K562 (cell line): Measurements from ENCODE around the gene SH3BGRL3. TPM values are rescaled to one million over a fixed set of nuclear protein-coding genes. Genes with fewer than 3 reads are reported as not detected.

ENCODE experiments used
- CBX2 ChIP-seq: fragments of 200-600 bp; sonication (generic); IDR thresholded peaks from one replicate; pipeline ENCODE4 v1.6.1; 2012; ENCODE audit warnings: mild to moderate bottlenecking, low read length, inconsistent platforms; ENCODE audit not compliant: insufficient read depth, poor library complexity, severe bottlenecking
- HNRNPH1 ChIP-seq: fragments of 200-400 bp; formaldehyde crosslinking; optimal IDR thresholded peaks from 2 replicates; pipeline ENCODE3; 2017; ENCODE audit warnings: low read depth, mild to moderate bottlenecking, low read length, moderate library complexity
- MAFF ChIP-seq: IDR thresholded peaks from 2 replicates; pipeline ENCODE4 v1.6.1; 2012; ENCODE audit warnings: low read length, improper control_type of control experiment
- MBD2 ChIP-seq: sonication (generic); IDR thresholded peaks from 2 replicates; pipeline ENCODE4 v1.6.1; 2016; ENCODE audit warnings: low read depth, borderline replicate concordance
- MYBL2 ChIP-seq, 2 experiments: fragments of 450-650 bp in 1 of 2; sonication (generic) in 1 of 2; formaldehyde crosslinking in 1 of 2; IDR thresholded peaks; 2 replicates each; pipeline versions ENCODE4 v1.6.1 to v1.8.1; 2017 to 2022; ENCODE audit warnings: borderline replicate concordance in 1 of 2, inconsistent platforms in 1 of 2, low read depth in 1 of 2, mild to moderate bottlenecking in 1 of 2, missing genetic modification reagents in 1 of 2, moderate library complexity in 1 of 2
- NBN ChIP-seq: fragments of 450-650 bp; IDR thresholded peaks from 2 replicates; pipeline ENCODE4 v1.6.1; 2016; ENCODE audit warnings: low read depth, mild to moderate bottlenecking
- POLR2A ChIP-seq: fragments of 450-650 bp; conservative IDR thresholded peaks from 2 replicates; pipeline ENCODE4 v1.6.1; 2016
- TAF15 ChIP-seq: fragments of 200-400 bp; formaldehyde crosslinking; IDR thresholded peaks from 2 replicates; pipeline ENCODE4 v1.6.1; 2017; ENCODE audit warnings: mild to moderate bottlenecking, low read depth, low read length, moderate library complexity
- polyA plus RNA-seq, 8 experiments: library from polyadenylated mRNA; depleted of rRNA in 4 of 8; stranded (reverse) in 5 of 8; unstranded in 3 of 8; fragments of >200 nt; fragmentation: Nextera tagmentation in 2 of 8; fragmentation: Illumina TruSeq in 1 of 8; extraction: Ambion mirVana in 2 of 8; extraction: Trizol in 1 of 8; gene quantifications; 2 replicates each; pipeline versions ENCODE4 v1.2.1 to v1.2.3, GENCODE V29; 2011 to 2014; ENCODE audit warnings: inconsistent platforms in 1 of 8, missing spikeins in 1 of 8
- total RNA-seq, 7 experiments: library from RNA; depleted of rRNA in 6 of 7; stranded (reverse); fragments of >200 nt in 6 of 7; fragmentation: Illumina TruSeq in 2 of 7; extraction: Trizol in 2 of 7; gene quantifications; 2 replicates each; pipeline versions ENCODE4 v1.2.1 to v1.2.3, GENCODE V29; 2011 to 2021; ENCODE audit warnings: low replicate concordance in 1 of 7
- TF ChIP-seq, protein P1 (sequence below), 2 experiments: fragments of 450-650 bp; IDR thresholded peaks; 2 replicates each; pipeline ENCODE4 v1.6.1; 2016; ENCODE audit warnings: mild to moderate bottlenecking in 2 of 2, borderline replicate concordance in 1 of 2, low read depth in 1 of 2, moderate library complexity in 1 of 2
- TF ChIP-seq, protein P2 (sequence below): fragments of 450-650 bp; IDR thresholded peaks from 2 replicates; pipeline ENCODE4 v1.6.1; 2017; ENCODE audit warnings: antibody characterized with exemption
- TF ChIP-seq, protein P3 (sequence below), 2 experiments: fragments of 450-650 bp; IDR thresholded peaks; 2 replicates each; pipeline ENCODE4 v1.6.1; 2016
- TF ChIP-seq, protein P4 (sequence below): fragments of 450-650 bp; IDR thresholded peaks from 2 replicates; pipeline ENCODE4 v1.6.1; 2017; ENCODE audit warnings: mild to moderate bottlenecking, moderate library complexity

The SH3BGRL3 gene
- total and polyA plus RNA-seq, 9 of the 15 experiments (the other 6 are each of a cell fraction or from before 2014, with no cell fraction given): 30.3 to 140 (median 54.2) TPM

DNA sequence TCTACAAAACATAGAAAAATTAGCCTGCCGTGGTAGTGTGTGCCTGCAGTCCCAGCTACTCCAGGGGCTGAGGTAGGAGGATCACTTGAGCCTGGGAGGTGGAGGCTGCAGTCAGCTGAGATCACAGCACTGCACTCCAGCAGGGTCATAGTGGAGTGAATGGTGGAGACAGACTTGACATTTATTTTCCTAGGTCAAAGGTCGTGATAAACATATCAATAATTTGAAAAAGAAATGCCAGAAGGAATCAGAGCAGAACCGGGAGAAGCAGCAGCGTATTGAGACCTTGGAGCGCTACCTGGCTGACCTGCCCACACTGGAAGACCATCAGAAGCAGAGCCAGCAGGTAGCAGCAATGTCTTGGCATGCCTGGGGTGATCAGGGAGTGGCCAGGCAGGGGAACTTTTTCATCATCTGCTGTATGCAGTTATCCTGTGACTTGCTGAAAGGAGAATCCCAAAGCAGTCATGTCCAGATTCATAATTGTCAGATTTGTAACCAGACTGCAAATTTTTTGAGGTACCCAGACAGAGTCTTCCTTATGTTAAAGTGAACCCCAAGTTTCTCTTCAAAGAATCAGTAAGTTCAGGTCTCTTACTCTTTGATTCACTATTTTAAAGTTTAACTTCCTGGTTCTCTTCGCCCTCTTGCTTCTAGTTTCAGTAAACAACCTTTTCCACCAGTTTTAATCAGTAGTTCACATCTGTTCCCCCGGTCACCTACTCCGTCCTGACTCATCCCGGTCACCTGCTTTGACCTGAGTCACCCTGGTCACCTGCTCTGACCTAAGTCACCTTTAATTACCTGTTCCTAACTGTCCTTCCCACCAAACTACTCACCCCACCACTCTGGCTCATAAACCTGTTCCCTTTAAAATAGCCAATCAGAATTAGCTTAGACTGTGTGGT is 11.3 kb upstream of the SH3BGRL3 start (continued):
- TF ChIP-seq MAFF (no peak), HNRNPH1 (no peak), CBX2 (no peak), MBD2 (no peak), POLR2A (0 out of 2 replicates have a peak, but pooled peaks have one; percentile 27), TAF15 (no peak), NBN (no peak), MYBL2 (IDR thresholded peaks at IDR 0.05; ENCODE audit: low read depth) (peak; percentile 44; the same call in 1 of the 2 replicates), MYBL2 (CRISPR knock-in tag; IDR thresholded peaks at IDR 0.05; ENCODE audit: borderline replicate concordance) (no peak)
- TF ChIP-seq, protein P1, sequence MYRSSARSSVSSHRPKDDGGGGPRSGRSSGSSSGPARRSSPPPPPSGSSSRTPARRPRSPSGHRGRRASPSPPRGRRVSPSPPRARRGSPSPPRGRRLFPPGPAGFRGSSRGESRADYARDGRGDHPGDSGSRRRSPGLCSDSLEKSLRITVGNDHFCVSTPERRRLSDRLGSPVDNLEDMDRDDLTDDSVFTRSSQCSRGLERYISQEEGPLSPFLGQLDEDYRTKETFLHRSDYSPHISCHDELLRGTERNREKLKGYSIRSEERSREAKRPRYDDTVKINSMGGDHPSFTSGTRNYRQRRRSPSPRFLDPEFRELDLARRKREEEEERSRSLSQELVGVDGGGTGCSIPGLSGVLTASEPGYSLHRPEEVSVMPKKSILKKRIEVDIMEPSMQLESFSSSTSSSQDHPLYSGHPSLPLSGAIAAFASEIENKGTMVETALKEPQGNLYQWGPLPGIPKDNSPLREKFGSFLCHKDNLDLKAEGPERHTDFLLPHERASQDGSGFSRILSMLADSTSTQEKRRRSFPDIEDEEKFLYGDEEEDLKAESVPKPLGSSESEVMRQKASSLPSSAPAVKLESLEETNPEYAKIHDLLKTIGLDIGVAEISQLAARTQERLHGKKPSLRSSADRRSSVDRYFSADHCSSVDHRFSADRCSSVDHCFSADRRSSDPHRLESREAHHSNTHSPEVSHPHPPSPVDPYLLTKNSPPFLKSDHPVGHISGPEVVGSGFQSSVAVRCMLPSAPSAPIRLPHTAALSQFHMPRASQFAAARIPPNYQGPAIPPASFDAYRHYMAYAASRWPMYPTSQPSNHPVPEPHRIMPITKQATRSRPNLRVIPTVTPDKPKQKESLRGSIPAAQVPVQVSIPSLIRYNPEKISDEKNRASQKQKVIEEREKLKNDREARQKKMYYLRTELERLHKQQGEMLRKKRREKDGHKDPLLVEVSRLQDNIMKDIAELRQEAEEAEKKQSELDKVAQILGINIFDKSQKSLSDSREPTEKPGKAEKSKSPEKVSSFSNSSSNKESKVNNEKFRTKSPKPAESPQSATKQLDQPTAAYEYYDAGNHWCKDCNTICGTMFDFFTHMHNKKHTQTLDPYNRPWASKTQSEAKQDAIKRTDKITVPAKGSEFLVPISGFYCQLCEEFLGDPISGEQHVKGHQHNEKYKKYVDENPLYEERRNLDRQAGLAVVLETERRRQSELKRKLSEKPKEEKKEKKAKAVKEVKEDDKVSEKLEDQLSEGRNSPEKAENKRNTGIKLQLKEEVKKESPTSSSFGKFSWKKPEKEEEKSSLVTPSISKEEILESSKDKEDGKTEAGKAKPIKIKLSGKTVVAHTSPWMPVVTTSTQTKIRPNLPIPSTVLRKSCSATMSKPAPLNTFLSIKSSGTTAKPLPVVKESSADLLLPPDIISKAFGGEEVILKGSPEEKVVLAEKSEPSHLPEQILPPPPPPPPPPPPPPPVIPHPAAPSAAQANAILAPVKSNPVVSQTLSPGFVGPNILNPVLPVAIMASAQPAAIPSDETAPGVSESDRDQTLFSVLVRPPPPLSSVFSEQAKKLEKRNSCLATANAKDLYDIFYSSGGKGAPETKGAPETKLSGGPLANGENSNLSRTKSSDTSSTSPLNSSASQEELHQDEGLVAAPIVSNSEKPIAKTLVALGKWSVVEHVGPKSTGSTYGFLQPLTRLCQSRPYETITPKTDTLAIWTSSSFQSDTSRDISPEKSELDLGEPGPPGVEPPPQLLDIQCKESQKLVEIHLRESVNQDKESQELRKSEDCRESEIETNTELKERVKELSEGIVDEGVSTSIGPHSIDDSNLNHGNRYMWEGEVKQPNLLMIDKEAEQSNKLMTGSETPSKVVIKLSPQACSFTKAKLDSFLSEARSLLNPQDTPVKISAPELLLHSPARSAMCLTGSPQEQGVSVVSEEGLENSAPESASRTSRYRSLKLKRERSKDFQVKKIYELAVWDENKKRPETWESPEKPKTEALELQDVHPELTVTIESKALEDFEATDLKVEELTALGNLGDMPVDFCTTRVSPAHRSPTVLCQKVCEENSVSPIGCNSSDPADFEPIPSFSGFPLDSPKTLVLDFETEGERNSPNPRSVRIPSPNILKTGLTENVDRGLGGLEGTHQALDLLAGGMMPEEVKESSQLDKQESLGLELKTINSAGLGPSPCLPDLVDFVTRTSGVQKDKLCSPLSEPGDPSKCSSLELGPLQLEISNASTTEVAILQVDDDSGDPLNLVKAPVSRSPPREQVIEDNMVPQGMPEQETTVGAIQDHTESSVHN (IDR thresholded peaks at IDR 0.05; ENCODE audit: borderline replicate concordance in 1 of 2, low read depth in 1 of 2): peak in 1 of 2 experiments; percentile 36; a peak in 1 of 4 replicates
- TF ChIP-seq, protein P2, sequence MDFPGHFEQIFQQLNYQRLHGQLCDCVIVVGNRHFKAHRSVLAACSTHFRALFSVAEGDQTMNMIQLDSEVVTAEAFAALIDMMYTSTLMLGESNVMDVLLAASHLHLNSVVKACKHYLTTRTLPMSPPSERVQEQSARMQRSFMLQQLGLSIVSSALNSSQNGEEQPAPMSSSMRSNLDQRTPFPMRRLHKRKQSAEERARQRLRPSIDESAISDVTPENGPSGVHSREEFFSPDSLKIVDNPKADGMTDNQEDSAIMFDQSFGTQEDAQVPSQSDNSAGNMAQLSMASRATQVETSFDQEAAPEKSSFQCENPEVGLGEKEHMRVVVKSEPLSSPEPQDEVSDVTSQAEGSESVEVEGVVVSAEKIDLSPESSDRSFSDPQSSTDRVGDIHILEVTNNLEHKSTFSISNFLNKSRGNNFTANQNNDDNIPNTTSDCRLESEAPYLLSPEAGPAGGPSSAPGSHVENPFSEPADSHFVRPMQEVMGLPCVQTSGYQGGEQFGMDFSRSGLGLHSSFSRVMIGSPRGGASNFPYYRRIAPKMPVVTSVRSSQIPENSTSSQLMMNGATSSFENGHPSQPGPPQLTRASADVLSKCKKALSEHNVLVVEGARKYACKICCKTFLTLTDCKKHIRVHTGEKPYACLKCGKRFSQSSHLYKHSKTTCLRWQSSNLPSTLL: no peak
- TF ChIP-seq, protein P3, sequence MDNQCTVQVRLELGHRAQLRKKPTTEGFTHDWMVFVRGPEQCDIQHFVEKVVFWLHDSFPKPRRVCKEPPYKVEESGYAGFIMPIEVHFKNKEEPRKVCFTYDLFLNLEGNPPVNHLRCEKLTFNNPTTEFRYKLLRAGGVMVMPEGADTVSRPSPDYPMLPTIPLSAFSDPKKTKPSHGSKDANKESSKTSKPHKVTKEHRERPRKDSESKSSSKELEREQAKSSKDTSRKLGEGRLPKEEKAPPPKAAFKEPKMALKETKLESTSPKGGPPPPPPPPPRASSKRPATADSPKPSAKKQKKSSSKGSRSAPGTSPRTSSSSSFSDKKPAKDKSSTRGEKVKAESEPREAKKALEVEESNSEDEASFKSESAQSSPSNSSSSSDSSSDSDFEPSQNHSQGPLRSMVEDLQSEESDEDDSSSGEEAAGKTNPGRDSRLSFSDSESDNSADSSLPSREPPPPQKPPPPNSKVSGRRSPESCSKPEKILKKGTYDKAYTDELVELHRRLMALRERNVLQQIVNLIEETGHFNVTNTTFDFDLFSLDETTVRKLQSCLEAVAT (IDR thresholded peaks at IDR 0.05): no peak
- TF ChIP-seq, protein P4, sequence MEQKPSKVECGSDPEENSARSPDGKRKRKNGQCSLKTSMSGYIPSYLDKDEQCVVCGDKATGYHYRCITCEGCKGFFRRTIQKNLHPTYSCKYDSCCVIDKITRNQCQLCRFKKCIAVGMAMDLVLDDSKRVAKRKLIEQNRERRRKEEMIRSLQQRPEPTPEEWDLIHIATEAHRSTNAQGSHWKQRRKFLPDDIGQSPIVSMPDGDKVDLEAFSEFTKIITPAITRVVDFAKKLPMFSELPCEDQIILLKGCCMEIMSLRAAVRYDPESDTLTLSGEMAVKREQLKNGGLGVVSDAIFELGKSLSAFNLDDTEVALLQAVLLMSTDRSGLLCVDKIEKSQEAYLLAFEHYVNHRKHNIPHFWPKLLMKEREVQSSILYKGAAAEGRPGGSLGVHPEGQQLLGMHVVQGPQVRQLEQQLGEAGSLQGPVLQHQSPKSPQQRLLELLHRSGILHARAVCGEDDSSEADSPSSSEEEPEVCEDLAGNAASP: 0 out of 2 replicates have a peak, but pooled peaks have one; percentile 33
